HG02870 (cell line): Measurements from ENCODE around the gene AIG1.
A peak's percentile ranks its signal among the peaks of the same experiment; 100 is the strongest.
"Not testable (repeated sequence)": the region's sequence is repeated elsewhere in the genome, so short reads cannot be mapped to it uniquely, and the experiment has no call there.

ENCODE experiments used
- ATAC-seq: cut with Tn5 transposase; IDR thresholded peaks from one replicate; pipeline ENCODE4 v1.9.1; 2021; ENCODE audit warnings: mild to moderate bottlenecking, moderate library complexity; ENCODE audit not compliant: unreplicated experiment

The AIG1 gene

DNA sequence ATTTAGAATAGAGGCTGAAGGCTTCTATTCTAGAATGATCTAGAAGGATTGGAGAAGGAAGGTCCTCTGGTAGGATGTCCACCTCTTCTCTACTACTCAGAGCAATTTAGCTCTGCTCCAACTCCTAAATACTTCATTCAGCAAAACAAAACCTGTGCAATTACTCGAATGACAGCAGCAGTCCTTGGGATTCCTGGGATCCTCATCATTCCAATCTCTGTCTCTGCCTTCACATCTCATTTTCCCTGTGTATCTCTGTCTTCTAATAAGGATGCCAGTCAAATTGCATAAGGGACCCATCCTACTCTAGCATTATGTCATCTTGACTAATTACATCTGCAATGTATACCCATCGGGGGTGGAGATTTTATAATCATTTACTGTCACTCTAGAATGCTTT lies 5.5 kb upstream of the AIG1 start:
- no peak for ATAC-seq

DNA sequence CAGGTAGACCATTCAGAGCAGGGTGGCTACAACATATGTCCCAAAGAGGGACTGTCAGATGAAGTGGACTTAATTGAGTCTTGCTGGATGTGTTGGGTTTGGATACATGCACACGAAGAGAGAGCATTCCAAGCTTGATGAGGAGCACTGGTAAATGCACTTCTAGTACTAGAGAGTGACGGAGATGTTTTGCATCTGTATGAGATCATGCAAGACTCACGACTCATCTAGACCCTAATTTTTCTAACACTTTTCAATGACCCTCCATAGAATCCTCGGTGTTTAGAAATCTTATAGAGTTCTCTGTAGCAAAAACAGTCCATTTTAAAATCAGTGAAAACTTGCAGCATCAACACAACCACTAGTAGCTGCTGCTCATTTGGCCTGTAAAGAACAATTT lies 4.8 kb upstream of the AIG1 start:
- ATAC-seq = no peak

DNA sequence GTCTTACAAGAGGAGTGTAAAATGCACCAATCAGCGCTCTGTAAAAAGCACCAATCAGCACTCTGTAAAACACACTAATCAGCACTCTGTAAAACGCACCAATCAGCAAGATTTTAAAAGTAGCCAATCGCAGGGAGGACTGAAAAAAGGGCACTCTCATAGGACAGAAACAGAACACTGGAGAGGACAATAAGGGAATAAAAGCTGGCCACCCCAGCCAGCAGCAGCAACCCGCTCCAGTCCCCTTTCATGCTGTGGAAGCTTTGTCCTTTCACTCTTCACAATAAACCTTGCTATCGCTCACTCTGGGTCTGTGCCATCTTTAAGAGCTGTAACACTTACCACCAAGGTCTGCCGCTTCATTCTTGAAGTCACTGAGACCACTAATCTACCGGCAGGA lies 1.7 kb upstream of the AIG1 start:
- no peak for ATAC-seq

DNA sequence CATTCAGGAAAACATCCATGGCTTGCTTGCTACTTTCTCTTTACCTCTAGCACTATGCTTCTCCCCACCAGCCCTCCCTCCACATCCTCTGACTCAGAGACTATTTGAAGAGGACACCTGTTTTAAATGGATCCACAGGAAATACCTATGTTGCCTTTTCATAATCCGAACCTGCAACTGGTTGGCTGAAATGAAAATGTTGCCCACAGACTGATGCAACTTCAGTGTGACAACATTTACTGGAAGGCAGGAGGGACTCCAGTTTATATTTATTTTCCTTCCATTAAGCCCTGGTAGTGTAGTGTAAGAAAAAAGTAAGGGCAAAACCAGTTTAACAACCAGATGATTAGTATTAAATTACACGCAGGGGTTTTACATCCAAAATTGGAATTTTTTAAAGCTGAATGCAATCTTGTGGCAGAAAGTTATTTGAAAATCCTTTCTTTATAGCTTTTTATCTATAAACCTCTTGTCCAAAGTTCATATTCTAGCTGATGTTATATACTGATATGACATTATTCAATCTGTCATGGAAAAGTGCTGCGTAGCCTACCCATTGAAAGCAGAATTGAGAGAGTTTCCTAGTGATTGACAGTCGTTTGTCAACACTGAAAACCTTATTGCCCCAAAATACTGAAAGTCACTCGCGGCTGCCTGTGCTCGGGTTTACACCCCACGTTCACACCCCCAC lies 881 bp upstream of the AIG1 start:
- no peak for ATAC-seq

DNA sequence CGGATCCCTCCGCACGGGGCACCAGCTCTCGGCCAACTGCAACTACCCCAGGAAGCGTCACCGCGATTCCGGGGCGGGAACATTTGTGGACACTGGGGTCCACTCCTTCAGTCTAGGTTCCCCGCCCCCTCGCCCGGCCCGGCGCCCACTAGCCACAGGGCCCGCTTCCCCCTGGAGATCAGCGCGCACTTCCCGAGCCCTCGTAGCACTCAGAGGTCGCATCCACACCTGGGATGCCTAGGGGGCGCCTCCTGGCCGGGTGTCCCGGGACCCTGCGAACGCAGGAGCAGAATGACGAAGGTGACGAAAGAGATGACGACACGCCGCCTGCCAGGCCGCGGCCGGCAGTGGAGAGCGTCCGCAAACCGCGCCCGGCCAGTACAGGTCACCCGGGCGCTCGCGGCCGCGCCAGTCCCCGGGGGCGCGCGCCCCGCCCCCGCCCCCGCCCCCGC lies 309 bp upstream of the AIG1 start:
- ATAC-seq = peak; percentile 67

DNA sequence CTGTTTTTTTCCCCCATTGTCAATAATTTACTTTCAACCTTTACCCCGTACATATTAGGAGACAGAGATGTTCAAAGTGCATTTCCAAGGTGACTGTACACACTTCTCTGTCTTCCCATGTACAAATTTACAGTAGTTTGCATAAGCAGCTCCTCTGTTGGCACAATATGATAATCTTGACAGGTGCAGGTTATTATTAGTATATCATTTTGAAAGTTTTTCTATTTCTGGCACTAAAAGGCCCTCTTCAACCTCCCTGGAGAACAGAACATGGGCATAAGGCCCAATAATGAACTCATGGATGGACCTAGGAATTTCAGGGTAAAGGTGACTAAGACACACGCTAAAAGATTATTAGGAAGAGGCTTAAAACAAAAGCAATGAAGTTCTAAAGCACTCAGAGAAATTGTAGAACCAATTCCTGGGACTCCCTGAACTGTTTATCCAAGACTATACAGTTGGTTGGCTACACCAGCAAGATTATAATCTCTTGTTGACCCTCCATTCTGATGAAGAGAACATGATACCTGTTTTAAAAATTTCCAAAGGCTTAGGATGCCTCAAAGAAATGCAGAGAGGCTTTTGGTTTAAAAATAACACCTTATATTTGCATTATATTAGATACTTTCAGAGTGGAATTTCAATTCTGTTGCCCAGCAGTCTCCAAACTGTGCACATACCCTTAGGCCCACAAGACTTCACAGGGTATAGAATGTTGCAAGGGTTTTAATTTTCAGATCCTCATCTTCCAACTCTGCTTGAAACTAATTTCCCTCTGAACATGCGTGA lies 1.1 kb downstream of the AIG1 start:
- no peak for ATAC-seq

DNA sequence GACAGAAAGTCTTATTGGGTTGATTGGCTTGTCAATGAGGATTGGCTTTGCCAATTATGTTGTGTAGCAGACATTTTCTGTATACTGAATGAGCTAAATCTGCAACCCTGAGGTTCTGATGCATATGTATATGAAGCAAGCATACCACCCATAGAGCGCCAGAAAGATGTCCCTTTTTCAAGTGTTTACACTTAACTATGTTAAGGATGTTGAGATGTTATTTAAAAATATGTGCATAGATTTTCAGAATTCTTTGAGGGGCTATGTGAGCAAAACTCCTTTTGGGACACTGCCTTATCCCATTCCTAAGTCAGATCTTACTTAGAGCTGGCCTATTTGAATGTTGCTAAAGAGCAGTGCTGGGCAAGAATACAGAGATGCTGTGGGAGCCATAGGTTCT lies 1.9 kb downstream of the AIG1 start:
- ATAC-seq = no peak

DNA sequence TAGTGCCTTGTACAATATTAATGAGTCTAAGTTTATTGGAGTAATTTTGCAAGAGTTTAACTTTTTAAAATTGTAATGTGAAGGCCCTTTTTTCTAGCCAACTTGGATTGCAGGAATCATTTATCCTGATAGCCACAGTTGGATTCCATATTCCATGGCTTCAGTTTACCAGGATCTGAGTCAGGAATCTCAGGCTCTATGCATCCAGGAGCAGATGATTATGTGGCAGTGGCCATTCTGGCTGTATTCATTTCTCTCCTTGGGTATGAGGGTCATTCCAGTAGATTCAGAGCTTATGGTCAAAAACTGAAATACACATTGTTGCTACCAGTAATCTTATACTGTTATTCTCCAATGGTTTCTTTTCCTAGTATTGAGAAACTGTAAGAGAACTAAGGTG lies 2.9 kb downstream of the AIG1 start:
- no peak for ATAC-seq

DNA sequence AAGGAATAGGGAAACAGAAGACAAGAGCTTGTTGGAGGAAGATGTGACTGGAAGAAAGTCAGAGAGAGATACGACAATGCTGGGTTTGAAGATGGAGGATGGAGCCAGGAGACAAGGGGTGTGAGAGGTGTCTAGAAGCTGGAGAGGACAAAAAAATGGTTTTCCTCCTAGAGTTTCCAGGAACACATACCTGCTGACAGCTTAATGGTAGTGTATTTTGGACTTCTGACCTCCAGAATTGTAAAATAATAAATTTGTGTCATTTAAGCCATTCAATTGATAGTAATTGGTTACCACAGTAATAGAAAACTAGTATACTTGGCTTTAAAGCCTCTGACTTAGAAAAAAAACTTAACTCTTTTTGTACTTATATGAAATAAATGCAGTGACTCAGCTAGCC lies 3.6 kb downstream of the AIG1 start:
- ATAC-seq = no peak

DNA sequence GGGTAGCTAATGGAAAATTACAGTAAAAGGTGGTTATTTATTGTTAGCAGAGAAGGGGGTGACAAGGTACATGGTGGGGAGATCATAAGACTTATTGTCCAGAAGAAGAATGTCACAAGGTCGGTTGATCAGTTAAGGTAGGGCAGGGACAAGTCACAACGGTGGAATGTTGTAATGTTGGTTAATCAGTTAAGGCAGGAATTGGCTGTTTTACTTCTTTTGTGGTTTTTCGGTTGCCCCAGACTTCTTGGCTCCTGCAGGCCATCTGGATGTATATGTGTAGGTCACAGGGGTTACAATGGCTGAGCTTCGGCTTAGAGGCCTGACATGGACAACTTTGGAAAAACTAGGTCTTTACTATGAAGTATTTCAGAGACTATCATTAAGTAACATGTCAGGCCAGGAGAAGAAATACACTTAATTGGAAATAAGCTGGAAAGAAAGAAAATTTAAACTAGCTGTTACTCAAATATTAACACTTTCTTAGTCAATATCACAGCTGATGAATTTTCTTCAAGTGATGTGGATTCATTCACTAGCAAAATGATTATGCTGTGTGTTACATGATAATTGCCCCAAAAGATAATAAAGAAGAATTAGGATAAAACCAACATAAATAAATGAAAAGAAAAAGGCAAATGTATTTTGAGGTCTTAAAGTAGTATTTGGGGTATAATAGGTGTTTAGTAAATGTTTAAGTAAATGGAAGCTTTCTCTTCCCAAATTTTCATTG lies 4.4 kb downstream of the AIG1 start:
- no peak for ATAC-seq

DNA sequence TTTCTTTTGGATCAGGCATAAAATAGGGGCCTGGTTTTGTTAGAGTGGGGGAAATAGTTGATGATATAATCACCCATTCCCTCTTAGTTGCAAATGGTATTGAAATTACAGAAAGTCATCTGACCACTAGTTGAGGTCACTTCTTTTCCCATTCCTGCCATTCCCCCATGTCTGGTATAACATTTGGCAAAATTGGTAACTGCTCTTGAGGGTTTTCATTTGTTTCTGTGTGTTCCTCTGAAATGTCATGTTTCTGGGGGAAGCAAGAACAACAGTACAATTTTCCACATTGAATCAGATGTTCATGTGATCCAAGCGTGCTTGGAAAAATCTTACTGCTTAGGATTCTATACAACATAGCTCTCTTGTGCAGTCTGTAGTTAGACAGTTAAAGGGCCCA lies 7.3 kb downstream of the AIG1 start:
- no peak for ATAC-seq

DNA sequence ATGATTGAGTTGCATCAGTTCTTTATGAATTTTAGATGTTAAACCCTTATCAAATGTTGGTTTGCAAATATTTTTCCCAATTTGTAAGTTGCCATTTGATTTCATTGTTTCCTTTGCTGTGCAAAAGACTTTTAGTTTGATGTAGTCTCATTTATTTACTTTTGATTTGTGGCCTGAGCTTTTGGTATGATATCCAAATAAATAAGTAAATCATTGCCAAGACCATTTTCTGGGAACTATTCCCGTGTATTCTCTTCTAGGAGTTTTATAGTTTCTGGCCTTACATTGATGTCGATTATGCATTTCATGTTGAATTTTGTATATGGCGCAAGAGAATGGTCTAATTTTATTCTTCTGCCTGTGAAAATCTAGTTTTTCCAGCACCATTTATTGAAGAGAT lies 13.4 kb downstream of the AIG1 start:
- no peak for ATAC-seq

DNA sequence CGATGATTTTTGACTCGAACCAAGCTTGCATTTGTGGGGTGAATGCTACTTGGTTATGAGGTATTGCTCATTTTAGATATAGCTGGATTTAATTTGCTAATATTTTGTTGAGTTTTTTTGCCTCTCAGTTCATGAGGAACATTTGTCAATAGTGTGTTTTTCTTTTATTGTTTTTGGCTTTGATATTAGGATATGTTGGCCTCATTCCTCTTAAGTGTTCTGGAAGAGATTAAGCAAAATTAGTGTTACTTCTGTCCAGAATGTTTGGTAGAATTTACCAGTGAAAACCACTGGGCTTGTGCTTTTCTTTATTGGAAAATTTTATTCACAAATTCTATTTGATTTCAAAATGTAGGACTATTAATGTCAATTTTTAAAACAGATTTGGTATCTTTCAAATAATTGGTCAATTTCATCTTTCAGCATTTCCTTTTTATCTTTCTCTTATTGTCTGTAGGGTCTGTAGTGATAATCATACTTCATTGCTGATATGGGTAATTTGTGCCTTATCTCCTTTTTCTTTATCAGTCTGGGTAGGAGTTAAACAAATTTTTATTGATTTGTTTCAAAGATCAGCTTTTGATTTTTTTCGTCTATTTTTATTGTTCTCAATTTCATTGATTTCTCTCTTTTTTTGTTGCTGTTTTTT lies 14.1 kb downstream of the AIG1 start:
- ATAC-seq = no peak

DNA sequence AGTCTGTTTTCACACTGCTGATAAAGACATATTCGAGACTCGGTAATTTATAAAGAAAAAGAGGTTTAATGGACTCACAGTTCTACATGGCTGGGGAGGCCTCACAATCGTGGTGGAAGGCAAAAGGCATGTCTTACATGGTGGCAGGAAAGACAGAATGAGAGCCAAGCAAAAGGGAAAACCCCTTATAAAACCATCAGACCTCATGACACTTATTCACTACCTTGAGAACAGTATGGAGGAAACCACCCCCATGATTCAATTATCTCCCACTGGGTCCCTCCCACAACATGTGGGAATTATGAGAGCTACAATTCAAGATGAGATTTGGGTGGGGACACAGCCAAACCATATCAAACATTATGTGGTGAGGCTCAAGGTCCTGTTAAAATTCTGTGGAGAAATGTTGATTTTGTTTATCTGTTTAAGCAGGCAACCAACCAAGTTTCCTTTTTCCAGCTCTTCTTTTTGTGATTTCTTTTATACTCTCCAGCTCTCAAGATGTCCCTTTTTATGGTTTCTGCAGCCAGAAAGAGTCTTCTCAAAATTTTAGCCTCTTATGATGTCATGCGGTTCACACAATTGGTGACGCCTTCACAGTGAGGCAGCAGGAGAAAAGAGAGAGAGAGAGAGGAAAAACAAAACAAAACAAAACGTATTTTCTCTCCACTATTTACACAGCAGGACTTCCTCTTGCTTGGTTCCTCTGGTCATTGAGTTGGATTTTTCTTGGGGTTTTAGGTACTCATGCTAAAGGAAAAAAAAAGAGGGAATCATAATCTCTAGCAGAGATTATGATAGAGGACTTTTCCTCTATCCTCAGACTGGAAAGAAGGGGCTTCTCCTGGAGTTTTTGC lies 18.0 kb downstream of the AIG1 start:
- no peak for ATAC-seq

DNA sequence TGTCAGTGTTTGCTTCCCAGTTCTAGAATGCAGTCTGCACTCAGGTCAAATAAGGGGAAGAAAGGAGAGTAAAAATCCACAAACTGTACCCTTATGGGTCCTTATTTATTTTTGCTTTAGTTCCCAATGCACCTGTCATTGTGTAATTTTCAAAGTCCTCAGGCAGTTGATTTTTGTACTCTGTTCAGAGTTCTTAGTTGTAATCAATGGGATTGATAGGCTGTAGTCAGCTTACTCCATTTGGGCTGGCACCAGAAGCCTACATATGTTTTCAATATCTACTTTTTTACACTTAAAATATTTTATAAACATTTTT lies 18.6 kb downstream of the AIG1 start:
- no peak for ATAC-seq

DNA sequence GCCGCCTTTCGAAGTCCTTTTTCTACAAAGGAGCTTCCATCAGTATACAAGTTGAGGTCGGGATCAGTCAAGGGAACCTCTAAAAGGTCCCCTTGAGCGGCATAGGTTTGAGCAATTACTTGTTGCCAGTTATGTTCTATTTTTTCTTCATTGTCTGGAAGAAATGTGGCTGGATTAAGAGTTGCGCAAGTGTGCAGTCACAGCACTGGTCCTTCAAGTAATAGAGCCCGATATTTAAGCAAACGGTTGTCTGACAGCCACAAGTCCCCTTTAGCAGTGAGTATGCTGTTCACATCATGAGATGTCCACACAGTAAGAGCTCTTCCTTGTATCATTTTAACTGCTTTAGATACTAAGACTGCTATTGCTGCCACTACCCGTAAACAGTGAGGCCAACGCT lies 21.6 kb downstream of the AIG1 start:
- not testable (repeated sequence) for ATAC-seq

DNA sequence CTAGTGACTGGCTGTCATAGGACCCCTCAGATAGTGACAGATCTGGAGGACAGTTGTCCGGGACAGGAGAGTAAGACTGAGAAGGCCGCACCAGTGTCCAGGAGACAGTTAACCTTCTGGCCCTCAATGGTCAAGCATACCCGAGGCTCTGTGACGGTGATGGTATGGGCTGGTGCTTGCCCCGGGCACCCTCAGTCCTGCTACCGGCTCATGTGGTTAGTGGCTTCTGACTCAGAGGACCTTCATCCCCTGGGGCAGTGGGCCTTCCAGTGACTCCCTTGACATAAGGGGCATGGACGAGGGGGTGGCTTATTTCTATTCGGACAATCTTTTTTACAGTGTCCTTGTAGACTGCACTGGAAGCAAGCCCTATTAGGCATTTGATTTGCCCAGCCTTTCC lies 23.3 kb downstream of the AIG1 start:
- not testable (repeated sequence) for ATAC-seq

DNA sequence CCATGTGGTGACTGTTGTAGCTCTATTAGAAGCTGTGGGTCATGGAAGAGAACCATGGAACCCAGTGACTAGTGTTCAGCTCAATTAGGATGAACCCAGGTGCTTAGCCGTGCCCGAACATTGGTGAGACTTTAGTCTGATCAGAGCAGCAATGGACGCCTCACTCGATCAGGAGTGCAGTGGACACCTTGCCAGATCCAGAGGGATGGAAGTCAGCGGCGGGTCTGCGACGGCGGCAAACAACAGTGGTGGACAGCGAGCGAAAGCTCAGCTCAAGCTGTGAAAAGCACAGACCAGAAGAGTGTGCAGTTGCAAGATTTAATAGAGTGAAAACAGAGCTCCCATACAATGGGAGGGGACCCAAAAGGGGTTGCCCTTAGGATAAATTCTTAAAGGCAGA lies 26.6 kb downstream of the AIG1 start:
- not testable (repeated sequence) for ATAC-seq

DNA sequence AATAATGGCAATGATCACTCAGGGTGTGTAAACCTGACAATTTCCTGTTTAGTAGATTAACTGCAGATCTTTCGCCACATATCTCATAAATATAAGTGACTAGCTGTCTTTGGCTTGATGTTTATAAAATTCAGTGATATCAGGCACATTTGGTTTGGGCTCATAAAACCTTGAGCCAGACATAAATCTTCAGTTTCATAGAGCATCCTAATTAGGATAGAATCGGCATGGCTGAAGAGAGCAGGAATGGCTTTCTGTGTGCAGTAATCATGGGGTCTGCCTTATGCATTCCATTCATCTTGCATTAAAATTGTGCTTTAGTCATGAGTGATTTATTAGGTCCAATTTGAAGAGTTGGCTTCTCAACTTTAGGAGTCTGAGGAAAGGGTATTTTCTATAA lies 27.2 kb downstream of the AIG1 start:
- no peak for ATAC-seq

DNA sequence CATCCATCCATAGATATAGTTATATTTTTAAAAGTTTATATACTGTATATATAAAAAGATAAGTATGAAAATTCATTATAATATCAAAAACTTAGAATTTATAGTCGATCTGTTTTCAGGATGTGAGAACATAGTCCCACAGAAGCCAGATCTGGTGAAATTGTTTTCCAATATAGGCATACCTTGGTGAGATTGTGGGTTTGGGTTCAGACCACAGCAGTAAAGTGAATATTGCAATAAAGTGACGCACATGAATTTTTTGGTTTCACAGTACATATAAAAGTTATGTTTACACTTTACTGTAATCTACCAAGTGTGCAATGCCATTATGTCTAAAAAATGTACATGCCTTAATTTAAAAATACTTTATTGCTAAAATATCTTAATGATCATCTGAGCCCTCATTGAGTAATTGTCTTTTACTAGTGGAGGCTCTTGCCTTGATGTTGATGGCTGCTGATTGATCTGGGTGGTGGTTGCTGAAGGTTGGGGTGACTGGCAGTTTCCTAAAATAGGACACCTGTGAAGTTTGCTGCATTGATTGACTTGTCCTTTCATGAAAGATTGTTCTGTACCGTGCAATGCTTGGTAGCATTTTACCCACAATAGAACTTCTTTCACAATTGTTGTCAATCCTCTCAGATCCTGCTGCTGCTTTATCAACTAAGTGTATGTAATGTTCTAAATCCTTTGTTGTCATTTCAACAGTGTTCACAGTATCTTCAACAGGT lies 29.8 kb downstream of the AIG1 start:
- no peak for ATAC-seq
